ENCODE data around the gene CCDC186. TPM values are rescaled to one million over a fixed set of nuclear protein-coding genes. Genes with fewer than 3 reads are reported as not detected.
"Not testable (repeated sequence)": the region's sequence is repeated elsewhere in the genome, so short reads cannot be mapped to it uniquely, and the experiment has no call there.

Gene CCDC186
- total RNA-seq, 1 donor from 2014 or later, result 18.8 TPM

- TF ChIP-seq, protein P1, sequence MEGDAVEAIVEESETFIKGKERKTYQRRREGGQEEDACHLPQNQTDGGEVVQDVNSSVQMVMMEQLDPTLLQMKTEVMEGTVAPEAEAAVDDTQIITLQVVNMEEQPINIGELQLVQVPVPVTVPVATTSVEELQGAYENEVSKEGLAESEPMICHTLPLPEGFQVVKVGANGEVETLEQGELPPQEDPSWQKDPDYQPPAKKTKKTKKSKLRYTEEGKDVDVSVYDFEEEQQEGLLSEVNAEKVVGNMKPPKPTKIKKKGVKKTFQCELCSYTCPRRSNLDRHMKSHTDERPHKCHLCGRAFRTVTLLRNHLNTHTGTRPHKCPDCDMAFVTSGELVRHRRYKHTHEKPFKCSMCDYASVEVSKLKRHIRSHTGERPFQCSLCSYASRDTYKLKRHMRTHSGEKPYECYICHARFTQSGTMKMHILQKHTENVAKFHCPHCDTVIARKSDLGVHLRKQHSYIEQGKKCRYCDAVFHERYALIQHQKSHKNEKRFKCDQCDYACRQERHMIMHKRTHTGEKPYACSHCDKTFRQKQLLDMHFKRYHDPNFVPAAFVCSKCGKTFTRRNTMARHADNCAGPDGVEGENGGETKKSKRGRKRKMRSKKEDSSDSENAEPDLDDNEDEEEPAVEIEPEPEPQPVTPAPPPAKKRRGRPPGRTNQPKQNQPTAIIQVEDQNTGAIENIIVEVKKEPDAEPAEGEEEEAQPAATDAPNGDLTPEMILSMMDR (IDR thresholded peaks at IDR 0.05; ENCODE audit: borderline replicate concordance), result no peak
- Histone ChIP-seq H3K4me3 (no peak overlapping the region), H3K9me3 (replicated peaks) (peaks cover 6% of the 10 kb centered on the region), H3K27ac (replicated peaks) (no peak overlapping the region), H3K4me1 (peaks cover 36% of the 10 kb centered on the region), H3K36me3 (peaks cover 62% of the 10 kb centered on the region), H3K27me3 (ENCODE audit: low read depth) (no peaks in the 10 kb centered on the region)
- intact Hi-C loops (cut with micrococcal nuclease), result no loop called here
- no peak for DNase-seq
Measured at GRCh38 chr10:114157912-114158311, 16.1 kb downstream of the CCDC186 start.

DNA sequence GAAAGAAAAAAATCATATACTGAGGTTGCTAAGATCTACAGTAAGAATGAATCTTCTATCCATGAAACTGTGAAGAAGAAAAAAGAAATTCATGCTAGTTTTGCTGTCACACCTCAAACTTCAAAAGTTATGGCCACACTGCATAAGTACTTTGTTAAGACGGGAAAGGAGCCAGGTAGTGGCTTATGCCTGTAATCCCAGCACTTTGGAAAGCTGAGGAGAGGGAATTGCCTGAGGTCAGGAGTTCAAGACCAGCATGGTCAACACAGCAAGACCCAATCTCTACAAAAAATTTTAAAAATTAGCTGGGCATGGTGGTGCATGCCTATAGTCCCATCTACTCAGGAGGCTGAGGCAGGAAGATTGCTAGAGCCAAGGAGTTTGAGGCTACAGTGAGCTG is 22.1 kb downstream of the CCDC186 start:
- peaks cover 6% of the 10 kb centered on the region for H3K9me3 ChIP-seq (replicated peaks)
- intact Hi-C loops (cut with micrococcal nuclease), result no loop called here
- H3K27me3 ChIP-seq (ENCODE audit: low read depth), result no peaks in the 10 kb centered on the region
- H3K36me3 ChIP-seq, result peaks cover 85% of the 10 kb centered on the region
- no peak overlapping the region for H3K4me3 ChIP-seq
- DNase-seq, result no peak
- no peaks in the 10 kb centered on the region for H3K4me1 ChIP-seq
- no peak overlapping the region for H3K27ac ChIP-seq (replicated peaks)
- TF ChIP-seq, protein P1 (IDR thresholded peaks at IDR 0.05; ENCODE audit: borderline replicate concordance), result no peak

DNA sequence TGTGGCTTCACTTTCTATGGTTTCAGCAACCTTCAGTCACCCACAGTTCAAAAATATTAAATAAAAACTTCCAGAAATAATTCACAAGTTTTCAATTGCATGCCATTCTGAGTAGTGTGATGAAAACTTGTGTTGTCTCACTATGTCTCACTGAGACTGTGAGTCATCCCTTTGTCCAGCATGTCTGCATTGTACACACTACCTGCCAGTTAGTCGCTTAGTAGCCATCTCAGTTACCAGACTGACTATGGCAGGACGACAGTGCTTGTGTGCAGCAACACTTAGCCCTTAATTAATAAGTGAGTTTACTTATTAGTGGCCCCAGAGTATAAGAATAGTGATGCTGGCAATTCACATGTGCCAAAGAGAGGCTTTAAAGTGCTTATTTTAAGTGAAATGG is 22.5 kb downstream of the CCDC186 start:
- Histone ChIP-seq H3K9me3 (replicated peaks) (peaks cover 6% of the 10 kb centered on the region), H3K4me1 (no peaks in the 10 kb centered on the region), H3K4me3 (no peak overlapping the region), H3K36me3 (peaks cover 85% of the 10 kb centered on the region), H3K27ac (replicated peaks) (no peak overlapping the region), H3K27me3 (ENCODE audit: low read depth) (no peaks in the 10 kb centered on the region)
- TF ChIP-seq, protein P1 (IDR thresholded peaks at IDR 0.05; ENCODE audit: borderline replicate concordance), result no peak
- intact Hi-C loops (cut with micrococcal nuclease), result no loop called here
- no peak for DNase-seq

DNA sequence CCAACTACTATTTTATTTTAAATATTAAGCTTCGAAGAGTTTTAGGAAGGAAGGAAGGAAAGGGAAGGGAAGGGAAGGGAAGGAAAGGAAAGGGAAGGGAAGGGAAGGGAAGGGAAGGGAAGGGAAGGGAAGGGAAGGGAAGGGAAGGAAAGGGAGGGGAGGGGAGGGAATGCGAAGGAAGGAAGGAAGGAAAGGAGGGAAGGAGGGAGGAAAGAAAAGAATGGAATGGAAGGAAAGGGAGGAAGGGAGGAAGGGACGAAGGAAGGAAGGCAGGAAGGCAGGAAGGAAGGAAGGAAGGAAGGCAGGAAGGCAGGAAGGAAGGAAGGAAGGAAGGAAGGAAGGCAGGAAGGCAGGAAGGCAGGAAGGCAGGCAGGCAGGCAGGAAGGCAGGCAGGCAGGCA is 24.5 kb downstream of the CCDC186 start:
- H3K4me3 ChIP-seq; H3K27me3 ChIP-seq (ENCODE audit: low read depth); H3K27ac ChIP-seq (replicated peaks); H3K4me1 ChIP-seq; DNase-seq; intact Hi-C loops (cut with micrococcal nuclease); H3K9me3 ChIP-seq (replicated peaks): not testable (repeated sequence)
- H3K36me3 ChIP-seq, result peaks cover 83% of the 10 kb centered on the region

- Histone ChIP-seq H3K27me3 (ENCODE audit: low read depth) (no peaks in the 10 kb centered on the region), H3K4me3 (no peak overlapping the region), H3K4me1 (peaks cover 13% of the 10 kb centered on the region), H3K27ac (replicated peaks) (no peak overlapping the region), H3K36me3 (peaks cover 61% of the 10 kb centered on the region), H3K9me3 (replicated peaks) (no peaks in the 10 kb centered on the region)
- intact Hi-C loops (cut with micrococcal nuclease), result no loop called here
- TF ChIP-seq, protein P1 (IDR thresholded peaks at IDR 0.05; ENCODE audit: borderline replicate concordance), result no peak
- no peak for DNase-seq
Measured at GRCh38 chr10:114143160-114143559, 30.8 kb downstream of the CCDC186 start.

- Histone ChIP-seq H3K27ac (replicated peaks) (no peak overlapping the region), H3K27me3 (ENCODE audit: low read depth) (no peaks in the 10 kb centered on the region), H3K4me1 (peaks cover 13% of the 10 kb centered on the region), H3K36me3 (peaks cover 56% of the 10 kb centered on the region), H3K9me3 (replicated peaks) (no peaks in the 10 kb centered on the region), H3K4me3 (no peak overlapping the region)
- DNase-seq, result no peak
- intact Hi-C loops (cut with micrococcal nuclease), result no loop called here
- TF ChIP-seq, protein P1 (IDR thresholded peaks at IDR 0.05; ENCODE audit: borderline replicate concordance), result no peak
Measured at GRCh38 chr10:114142018-114142417, 32.0 kb downstream of the CCDC186 start.

GRCh38 chr10:114140827-114141226 is 33.2 kb downstream of the CCDC186 start:
- intact Hi-C loops (cut with micrococcal nuclease); H3K4me3 ChIP-seq: not testable (repeated sequence)
- H3K36me3 ChIP-seq, result peaks cover 57% of the 10 kb centered on the region

More at GRCh38 chr10:114140827-114141226, 33.2 kb downstream of the CCDC186 start:
- H3K27ac ChIP-seq (replicated peaks); DNase-seq; H3K27me3 ChIP-seq (ENCODE audit: low read depth); H3K9me3 ChIP-seq (replicated peaks): not testable (repeated sequence)
- H3K4me1 ChIP-seq, result peaks cover 13% of the 10 kb centered on the region

Data from left ventricle myocardium inferior (tissue), 1 donor.